GM18499 (cell line): ENCODE data around the gene PABPN1L.

Source experiments
- ATAC-seq: cut with Tn5 transposase; IDR thresholded peaks from one replicate; pipeline ENCODE4 v1.9.1; 2021; ENCODE audit warnings: moderate number of reproducible peaks; ENCODE audit not compliant: insufficient read depth, unreplicated experiment

PABPN1L gene

DNA sequence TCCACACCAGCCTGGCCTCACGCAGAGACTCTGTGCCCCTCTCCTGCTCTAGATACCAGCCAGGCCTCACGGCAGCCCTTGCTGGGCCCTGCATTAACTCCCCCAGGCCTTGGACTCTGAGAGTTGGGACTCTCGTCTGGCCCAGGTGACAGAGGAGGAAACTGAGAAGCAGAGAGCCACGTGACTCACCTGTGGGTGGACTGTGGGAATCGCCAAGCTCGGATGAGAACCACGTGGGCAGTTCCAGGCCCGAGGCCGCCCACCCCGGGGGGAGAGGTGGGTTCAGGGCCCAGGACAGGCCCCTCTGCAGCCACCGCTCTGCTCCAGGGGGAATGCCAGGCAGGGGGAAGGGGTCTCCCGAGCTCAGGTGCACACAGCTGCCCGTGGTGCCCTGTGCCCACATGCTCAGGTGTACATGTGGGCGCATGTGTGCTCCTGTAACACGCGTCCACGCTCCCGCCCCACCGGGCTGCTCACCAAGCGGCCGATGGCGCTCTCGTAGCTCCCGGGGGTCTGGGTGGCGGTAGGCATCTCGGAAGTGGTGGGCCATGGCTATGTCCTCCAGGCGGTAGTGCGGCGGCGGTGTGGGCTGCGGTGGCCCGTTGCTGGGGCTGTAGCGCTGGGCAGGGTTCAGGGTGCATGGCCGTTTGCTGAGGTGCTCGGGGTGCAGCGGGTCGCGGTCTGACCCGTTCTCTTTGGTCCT lies 18.3 kb upstream of the PABPN1L start:
- ATAC-seq = no peak

- ATAC-seq = no peak
These were observed 17.5 kb upstream of the PABPN1L start for GRCh38 chr16:88883946-88884345.

GRCh38 chr16:88883117-88883895 lies 16.8 kb upstream of the PABPN1L start:
- no peak for ATAC-seq

- no peak for ATAC-seq
These were observed 16.0 kb upstream of the PABPN1L start for GRCh38 chr16:88882358-88883030.

- ATAC-seq = no peak
These were observed 15.4 kb upstream of the PABPN1L start for GRCh38 chr16:88881675-88882357.

GRCh38 chr16:88881007-88881615 lies 14.7 kb upstream of the PABPN1L start:
- ATAC-seq = no peak

- ATAC-seq = no peak
These were observed 14.0 kb upstream of the PABPN1L start for GRCh38 chr16:88880226-88881006.

GRCh38 chr16:88879788-88880055 lies 13.3 kb upstream of the PABPN1L start:
- no peak for ATAC-seq

DNA sequence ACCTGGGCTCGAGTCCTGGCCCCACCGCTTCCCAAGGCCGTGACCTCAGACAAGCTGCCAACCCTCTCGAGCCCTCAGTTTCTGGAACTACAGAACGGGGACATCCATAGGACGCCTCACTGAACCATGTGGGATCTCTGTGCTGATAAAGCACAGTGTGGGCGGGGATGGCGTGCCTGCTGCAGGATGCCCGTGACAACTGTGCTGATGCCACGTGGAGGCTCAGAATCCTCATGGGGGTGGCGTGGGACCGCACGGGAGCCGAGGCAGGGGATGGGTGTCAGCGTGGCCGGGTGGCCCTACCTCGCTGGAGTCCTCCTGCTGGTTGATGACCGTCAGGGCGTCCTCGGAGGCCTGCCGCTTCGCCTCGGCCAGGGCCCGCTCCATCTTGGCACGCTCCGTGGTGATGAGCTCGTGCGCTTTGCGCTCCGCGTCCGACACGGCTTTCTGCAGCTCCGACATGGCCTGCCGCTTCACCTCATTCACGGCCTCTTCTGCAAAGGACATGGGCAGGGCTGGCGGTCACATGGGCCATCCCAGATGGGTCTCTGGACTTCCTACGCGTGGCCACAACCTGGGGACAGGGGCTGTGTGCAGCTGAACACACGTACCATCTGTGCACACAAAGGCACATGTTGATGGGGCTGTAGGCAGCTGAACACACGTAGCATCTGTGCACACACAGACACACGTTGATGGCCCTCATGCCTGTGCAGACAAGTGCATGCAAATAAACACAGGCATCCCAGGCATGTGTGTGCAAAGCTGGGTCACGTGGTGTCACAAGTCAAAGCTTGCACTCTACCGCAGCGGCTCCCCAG lies 12.7 kb upstream of the PABPN1L start:
- no peak for ATAC-seq

DNA sequence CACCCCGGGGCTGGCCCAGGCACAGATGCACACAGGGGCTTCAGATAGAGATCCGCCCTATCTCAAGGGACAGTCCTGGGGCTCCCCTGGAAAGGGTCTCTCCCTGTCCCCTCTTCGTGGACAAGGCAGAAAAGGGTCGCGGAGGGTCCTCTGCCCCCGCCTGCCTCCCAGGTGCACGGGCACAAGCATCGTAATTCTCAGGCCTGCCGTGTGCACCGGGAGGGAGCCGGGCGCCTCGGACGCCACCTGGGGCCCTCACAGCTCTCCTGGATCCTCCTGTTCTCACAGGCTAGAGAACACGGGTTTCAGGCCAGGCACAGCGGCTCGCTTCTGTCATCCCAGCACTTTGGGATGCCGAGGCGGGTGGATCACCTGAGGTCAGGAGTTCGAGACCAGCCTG lies 11.9 kb upstream of the PABPN1L start:
- ATAC-seq = no peak

GRCh38 chr16:88877564-88878289 lies 11.3 kb upstream of the PABPN1L start:
- no peak for ATAC-seq

- no peak for ATAC-seq
These were observed 10.6 kb upstream of the PABPN1L start for GRCh38 chr16:88876942-88877526.

- ATAC-seq = no peak
These were observed 9.3 kb upstream of the PABPN1L start for GRCh38 chr16:88875703-88876234.

- no peak for ATAC-seq
These were observed 8.6 kb upstream of the PABPN1L start for GRCh38 chr16:88874938-88875599.

- ATAC-seq = no peak
These were observed 6.3 kb upstream of the PABPN1L start for GRCh38 chr16:88872650-88873331.

DNA sequence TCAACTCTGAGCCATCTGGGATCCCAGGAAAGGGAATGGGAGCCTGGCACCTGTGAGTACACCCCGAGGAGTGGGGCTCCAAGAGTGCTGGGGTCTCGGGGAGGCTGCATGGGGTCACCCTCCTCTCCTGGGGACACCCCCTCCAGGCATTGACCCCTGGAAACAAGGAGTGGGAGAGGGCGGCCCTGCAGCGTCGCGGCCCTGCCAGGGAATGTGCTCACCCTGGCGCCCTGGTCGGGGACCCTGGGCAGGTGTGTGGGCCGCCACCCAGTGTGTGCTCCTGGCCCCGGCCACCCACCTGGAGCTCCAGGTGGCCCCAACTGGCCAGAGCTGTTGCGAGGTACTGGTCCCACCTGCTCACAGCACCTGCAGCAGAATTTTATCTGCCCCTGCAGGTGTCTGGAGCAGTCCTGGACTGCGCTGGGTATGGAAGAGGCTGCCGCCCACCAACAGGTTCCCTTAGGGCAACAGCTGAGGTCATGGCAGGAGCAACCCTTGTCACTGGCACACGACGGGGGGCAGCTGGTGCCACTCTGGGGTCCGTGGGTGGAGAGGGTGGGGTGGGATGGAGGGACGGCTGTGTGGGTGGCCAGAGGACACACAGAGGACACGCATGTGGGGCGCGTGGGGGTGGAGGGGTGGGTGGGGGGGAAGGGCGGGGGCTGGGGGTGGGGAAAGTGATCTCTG lies 5.4 kb upstream of the PABPN1L start:
- ATAC-seq = no peak
